ENCODE measurements around the gene ST8SIA6. TPM values are rescaled to one million over a fixed set of nuclear protein-coding genes. Genes with fewer than 3 reads are reported as not detected.

The ST8SIA6 gene
- total and polyA plus RNA-seq, 7 donors: 0.50 to 2.6 (median 1.1) TPM; not detected in 2

- Histone ChIP-seq H3K9me3 (no peaks in the 10 kb centered on the region), H3K4me3 (no peak overlapping the region), H3K4me1 (no peaks in the 10 kb centered on the region), H3K36me3 (no peaks in the 10 kb centered on the region), H3K27me3 (no peaks in the 10 kb centered on the region), H3K27ac (no peak overlapping the region)
- WGBS, 2 donors: 41 to 42% methylated on average over 2 of the region's 2 CpGs
- intact Hi-C loops (cut with DNase I): no loop called here
- TF ChIP-seq POLR2A (IDR thresholded peaks at IDR 0.05) (no peak), POLR2AphosphoS5 (IDR thresholded peaks at IDR 0.05) (no peak), CTCF (IDR thresholded peaks at IDR 0.05) (no peak), EP300 (IDR thresholded peaks at IDR 0.05) (no peak)
- DNase-seq: no peak
These were observed 36.1 kb downstream of the ST8SIA6 start for GRCh38 chr10:17418249-17418648.

GRCh38 chr10:17416442-17417211, 37.8 kb downstream of the ST8SIA6 start:
- no peak overlapping the region for H3K4me3 ChIP-seq
- H3K36me3 ChIP-seq: no peaks in the 10 kb centered on the region
- no peak overlapping the region for H3K27ac ChIP-seq
- H3K9me3 ChIP-seq: no peaks in the 10 kb centered on the region
- H3K4me1 ChIP-seq: no peaks in the 10 kb centered on the region
- TF ChIP-seq POLR2AphosphoS5 (IDR thresholded peaks at IDR 0.05): no peak
- no peak for TF ChIP-seq POLR2A (IDR thresholded peaks at IDR 0.05)
- TF ChIP-seq CTCF (IDR thresholded peaks at IDR 0.05): no peak
- TF ChIP-seq EP300 (IDR thresholded peaks at IDR 0.05): no peak
- no peak for DNase-seq
- intact Hi-C loops (cut with DNase I): no loop called here
- 93 to 95% methylated on average over 8 of the region's 8 CpGs for WGBS, 2 donors
- no peaks in the 10 kb centered on the region for H3K27me3 ChIP-seq

- H3K4me3 ChIP-seq: no peak overlapping the region
- 91 to 96% methylated on average over 3 of the region's 3 CpGs for WGBS, 2 donors
- TF ChIP-seq POLR2AphosphoS5 (IDR thresholded peaks at IDR 0.05): no peak
- H3K27me3 ChIP-seq: no peaks in the 10 kb centered on the region
- intact Hi-C loops (cut with DNase I): no loop called here
- no peaks in the 10 kb centered on the region for H3K4me1 ChIP-seq
- no peaks in the 10 kb centered on the region for H3K36me3 ChIP-seq
- H3K9me3 ChIP-seq: no peaks in the 10 kb centered on the region
- H3K27ac ChIP-seq: no peak overlapping the region
- DNase-seq: no peak
These were observed 39.2 kb downstream of the ST8SIA6 start for GRCh38 chr10:17415046-17415658.

GRCh38 chr10:17414484-17414883, 39.9 kb downstream of the ST8SIA6 start:
- intact Hi-C loops (cut with DNase I): no loop called here
- Histone ChIP-seq H3K9me3 (no peaks in the 10 kb centered on the region), H3K27me3 (no peaks in the 10 kb centered on the region), H3K27ac (no peak overlapping the region), H3K36me3 (no peaks in the 10 kb centered on the region), H3K4me3 (no peak overlapping the region), H3K4me1 (no peaks in the 10 kb centered on the region)
- DNase-seq: no peak
- no peak for TF ChIP-seq EP300 (IDR thresholded peaks at IDR 0.05)
- no peak for TF ChIP-seq POLR2A (IDR thresholded peaks at IDR 0.05)
- WGBS, 2 donors: 86 to 89% methylated on average over 1 of the region's 1 CpG

GRCh38 chr10:17413876-17414275, 40.5 kb downstream of the ST8SIA6 start:
- Histone ChIP-seq H3K4me3 (no peak overlapping the region), H3K4me1 (no peaks in the 10 kb centered on the region), H3K27me3 (no peaks in the 10 kb centered on the region), H3K27ac (no peak overlapping the region), H3K9me3 (no peaks in the 10 kb centered on the region), H3K36me3 (no peaks in the 10 kb centered on the region)
- intact Hi-C loops (cut with DNase I): no loop called here
- 73 to 96% methylated on average over 2 of the region's 2 CpGs for WGBS, 2 donors
- TF ChIP-seq EP300 (IDR thresholded peaks at IDR 0.05) (no peak), POLR2AphosphoS5 (IDR thresholded peaks at IDR 0.05) (no peak), CTCF (IDR thresholded peaks at IDR 0.05) (no peak), POLR2A (IDR thresholded peaks at IDR 0.05) (no peak)
- DNase-seq: no peak

Measured in sigmoid colon (tissue), 7 donors.